BJ (cell line): ENCODE results near the gene WFDC2. TPM values are rescaled to one million over a fixed set of nuclear protein-coding genes. Genes with fewer than 3 reads are reported as not detected.

Experiments used
- CTCF ChIA-PET: fragments of 350-600 bp; formaldehyde crosslinking; extraction: SDS; loops from one replicate; lab custom pipeline; 2021; ENCODE audit warnings: antibody characterized with exemption, inconsistent platforms; lab: Yijun Ruan, JAX
- POLR2A ChIA-PET: fragments of 300-600 bp; sonication (Branson Sonifier 250); formaldehyde crosslinking; extraction: SDS; loops from one replicate; lab custom pipeline; 2021; ENCODE audit warnings: antibody characterized with exemption; lab: Charles Lee
- DNase-seq: peaks from one replicate; pipeline ENCODE4 v3.0.0-alpha.2; 2011; ENCODE audit warnings: low read depth
- H3K27me3 ChIP-seq: 2 replicates; pipeline ENCODE4 v1.6.0; 2011; ENCODE audit warnings: low read length; ENCODE audit not compliant: control insufficient read depth, insufficient read depth
- H3K36me3 ChIP-seq: 2 replicates; pipeline ENCODE4 v1.5.1; 2011; ENCODE audit warnings: low read length; ENCODE audit not compliant: control insufficient read depth, insufficient read depth
- H3K4me3 ChIP-seq: 2 replicates; pipeline ENCODE4 v1.5.1; 2011; ENCODE audit warnings: low read depth, mild to moderate bottlenecking, control low read depth, low read length
- CTCF ChIP-seq: IDR thresholded peaks from 2 replicates; pipeline ENCODE4 v1.5.1; 2011; ENCODE audit warnings: low read depth, mild to moderate bottlenecking, control low read depth, inconsistent platforms, low read length, moderate library complexity; ENCODE audit not compliant: insufficient read depth
- polyA minus RNA-seq: library from RNA; depleted of rRNA, polyadenylated mRNA; stranded (reverse); fragments of >200 nt; gene quantifications from 2 replicates; pipeline ENCODE4 v1.2.3, GENCODE V29; 2011; rRNA and poly(A)+ RNA removed
- polyA plus RNA-seq: library from polyadenylated mRNA; depleted of rRNA; stranded (reverse); fragments of >200 nt; gene quantifications from 2 replicates; pipeline ENCODE4 v1.2.3, GENCODE V29; 2011; rRNA removed

The WFDC2 gene, protein sequence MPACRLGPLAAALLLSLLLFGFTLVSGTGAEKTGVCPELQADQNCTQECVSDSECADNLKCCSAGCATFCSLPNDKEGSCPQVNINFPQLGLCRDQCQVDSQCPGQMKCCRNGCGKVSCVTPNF
- polyA plus RNA-seq = not detected in 2 replicates
- polyA minus RNA-seq = not detected in 2 replicates

DNA sequence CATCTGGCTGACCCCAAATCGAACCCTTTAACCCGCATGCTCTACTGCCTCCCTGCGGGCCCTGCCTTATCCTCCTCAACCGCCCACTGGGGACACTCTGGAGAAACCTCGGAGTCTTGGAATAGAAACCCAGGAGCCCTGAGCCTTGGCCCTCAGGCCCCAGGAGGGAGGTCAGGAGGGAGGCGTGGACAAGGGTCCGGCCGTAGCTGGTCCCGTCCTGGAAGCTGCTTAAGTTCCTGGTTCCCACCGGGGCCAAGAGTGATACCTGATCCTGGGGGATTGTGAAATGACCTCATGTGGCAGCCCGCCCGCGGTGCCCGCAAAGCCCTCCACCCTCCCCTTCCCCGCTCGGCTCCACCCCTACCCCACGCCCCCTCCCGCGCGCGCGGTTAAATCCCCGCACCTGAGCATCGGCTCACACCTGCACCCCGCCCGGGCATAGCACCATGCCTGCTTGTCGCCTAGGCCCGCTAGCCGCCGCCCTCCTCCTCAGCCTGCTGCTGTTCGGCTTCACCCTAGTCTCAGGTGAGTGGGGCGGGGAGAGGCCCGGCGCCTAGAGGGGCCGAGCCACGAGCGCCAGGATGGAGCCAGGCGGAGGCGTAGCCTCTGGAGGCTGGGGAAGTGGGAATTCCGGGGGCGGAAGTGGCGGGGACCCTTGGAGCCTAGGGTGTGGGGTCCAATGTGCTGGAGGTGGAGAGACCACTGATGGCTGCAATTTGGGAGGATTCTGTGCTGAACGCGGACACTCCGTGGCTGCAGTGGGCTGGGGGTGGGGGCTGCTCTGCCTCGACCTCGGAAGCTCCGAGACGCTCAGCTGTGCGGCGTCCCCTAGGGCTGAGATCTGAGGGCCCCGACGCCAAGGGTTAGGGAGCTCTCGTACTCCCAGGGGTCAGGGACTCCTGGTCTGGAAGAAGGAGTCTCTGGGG, at the start of gene WFDC2:
TSS of gene WFDC2 (plus strand) at position 418 of the 926 bp plus-strand sequence. CDS start at position 447, 29 bp downstream.
- Histone ChIP-seq H3K4me3 (peak within 1 kb of the TSS; percentile 20), H3K36me3 (no peaks in the 10 kb centered on the region), H3K27me3 (peaks cover 29% of the 10 kb centered on the region)
- POLR2A ChIA-PET = no interaction called here
- no peak for TF ChIP-seq CTCF
- DNase-seq = no peak
- CTCF ChIA-PET = interaction anchor here (0.7 to 0.9 kb wide), 2 partner anchors 17 to 147 kb away, joined by 3 to 4 read pairs; no protein-coding TSS in a partner anchor

- peaks cover 21% of the 10 kb centered on the region for H3K36me3 ChIP-seq
- CTCF ChIA-PET = interaction anchor here (1.2 to 4.9 kb wide), 4 partner anchors 17 to 101 kb away, joined by 4 to 31 read pairs (median 7); partner anchors contain the start of gene SYS1
- H3K27me3 ChIP-seq = no peaks in the 10 kb centered on the region
- no peak for TF ChIP-seq CTCF
- DNase-seq = no peak
- POLR2A ChIA-PET = no interaction called here
- H3K4me3 ChIP-seq = no peak overlapping the region
Observed at GRCh38 chr20:45420125-45420524, 49.4 kb upstream of the WFDC2 start.

DNA sequence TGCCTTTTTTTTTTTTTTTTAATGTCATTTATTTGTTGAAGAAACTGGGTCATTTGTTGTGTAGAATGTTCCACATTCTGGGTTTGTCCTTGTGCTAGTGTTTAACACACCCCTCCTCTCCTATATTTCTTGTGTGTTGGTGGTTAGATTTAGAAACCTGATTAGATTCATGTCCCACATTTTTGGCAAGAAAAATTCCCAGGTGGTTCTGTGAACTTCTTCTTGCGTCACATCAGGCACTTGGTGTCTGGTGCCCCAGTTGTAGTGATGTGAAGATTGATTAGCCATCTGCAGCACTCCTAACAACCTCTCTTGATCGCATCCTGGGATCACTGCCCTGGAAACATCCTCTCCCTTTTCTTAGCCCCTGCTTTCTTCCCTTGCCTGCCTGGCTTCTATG, 45.9 kb upstream of the WFDC2 start:
- POLR2A ChIA-PET = no interaction called here
- no peak for DNase-seq
- Histone ChIP-seq H3K4me3 (no peak overlapping the region), H3K27me3 (no peaks in the 10 kb centered on the region), H3K36me3 (peaks cover 21% of the 10 kb centered on the region)
- TF ChIP-seq CTCF = no peak
- CTCF ChIA-PET = interaction anchor here (1.0 kb wide), 1 partner anchor 13 kb away, joined by 3 read pairs; no protein-coding TSS in a partner anchor

- CTCF ChIA-PET = interaction anchor here (1.9 kb wide), 1 partner anchor 12 kb away, joined by 7 read pairs; no protein-coding TSS in a partner anchor
- peaks cover 16% of the 10 kb centered on the region for H3K36me3 ChIP-seq
- no peak for TF ChIP-seq CTCF
- POLR2A ChIA-PET = no interaction called here
- H3K4me3 ChIP-seq = no peak overlapping the region
- DNase-seq = no peak
- no peaks in the 10 kb centered on the region for H3K27me3 ChIP-seq
Observed at GRCh38 chr20:45425561-45425960, 44.0 kb upstream of the WFDC2 start.
